HCT116 (cell line): ENCODE results near the gene NARF.
A peak's percentile ranks its signal among the peaks of the same experiment; 100 is the strongest.

ENCODE experiments used
- CTCF ChIP-seq, 3 experiments: fragments of 200-600 bp in 1 of 3; sonication (generic) in 1 of 3; IDR thresholded peaks in 2 of 3; conservative IDR thresholded peaks in 1 of 3; 2 replicates each; pipeline ENCODE4 v1.5.1; 2012 to 2017; ENCODE audit warnings: low read depth in 2 of 3, low read length in 2 of 3, antibody characterized with exemption in 1 of 3, borderline replicate concordance in 1 of 3, control low read depth in 1 of 3, mild to moderate bottlenecking in 1 of 3, mixed read lengths in 1 of 3, mixed run types in 1 of 3, moderate library complexity in 1 of 3; ENCODE audit not compliant: insufficient read depth in 1 of 3
- POLR2AphosphoS5 ChIP-seq: IDR thresholded peaks from 2 replicates; pipeline ENCODE4 v1.6.1; 2011; ENCODE audit warnings: mild to moderate bottlenecking, low read depth, low read length, moderate library complexity

- TF ChIP-seq CTCF (IDR thresholded peaks at IDR 0.05 in 2 of 3, conservative IDR thresholded peaks at IDR 0.05 in 1 of 3; ENCODE audit: borderline replicate concordance in 1 of 3, insufficient read depth in 1 of 3, low read depth in 2 of 3, low read length in 2 of 3): no peak
- TF ChIP-seq POLR2AphosphoS5: peak; percentile 73
These were observed 40.2 kb upstream of the NARF start, which contains the start of the genes HEXD and OGFOD3 for GRCh38 chr17:82418001-82418986.
